GM12874 (cell line): ENCODE measurements around the gene MYZAP.

Source experiments
- TF ChIP-seq, protein P1 (sequence below): IDR thresholded peaks from 2 replicates; pipeline ENCODE4 v1.5.1; 2011; ENCODE audit warnings: low read depth, mild to moderate bottlenecking, control low read depth, low read length, moderate library complexity; ENCODE audit not compliant: insufficient read depth

The MYZAP gene

DNA sequence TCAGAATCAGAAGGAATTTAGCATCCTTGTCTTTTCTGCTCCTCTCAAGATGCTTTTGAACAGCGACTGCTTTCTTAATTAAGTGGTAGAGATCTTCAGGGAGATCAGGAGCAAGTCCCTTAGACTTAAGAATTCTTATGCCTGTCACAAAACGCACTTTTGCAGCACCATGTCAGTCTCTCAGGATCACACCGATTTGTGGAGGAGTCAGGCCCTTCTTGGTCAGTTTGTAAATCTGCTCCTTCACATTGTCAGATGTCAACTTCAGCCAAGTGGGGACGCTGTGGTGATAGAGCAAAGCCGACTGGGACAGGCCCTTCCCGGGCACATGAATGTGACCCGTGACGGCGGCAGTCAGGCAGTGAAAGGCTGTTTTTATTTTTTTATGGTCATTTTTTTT lies 35.7 kb upstream of the MYZAP start:
- TF ChIP-seq, protein P1, sequence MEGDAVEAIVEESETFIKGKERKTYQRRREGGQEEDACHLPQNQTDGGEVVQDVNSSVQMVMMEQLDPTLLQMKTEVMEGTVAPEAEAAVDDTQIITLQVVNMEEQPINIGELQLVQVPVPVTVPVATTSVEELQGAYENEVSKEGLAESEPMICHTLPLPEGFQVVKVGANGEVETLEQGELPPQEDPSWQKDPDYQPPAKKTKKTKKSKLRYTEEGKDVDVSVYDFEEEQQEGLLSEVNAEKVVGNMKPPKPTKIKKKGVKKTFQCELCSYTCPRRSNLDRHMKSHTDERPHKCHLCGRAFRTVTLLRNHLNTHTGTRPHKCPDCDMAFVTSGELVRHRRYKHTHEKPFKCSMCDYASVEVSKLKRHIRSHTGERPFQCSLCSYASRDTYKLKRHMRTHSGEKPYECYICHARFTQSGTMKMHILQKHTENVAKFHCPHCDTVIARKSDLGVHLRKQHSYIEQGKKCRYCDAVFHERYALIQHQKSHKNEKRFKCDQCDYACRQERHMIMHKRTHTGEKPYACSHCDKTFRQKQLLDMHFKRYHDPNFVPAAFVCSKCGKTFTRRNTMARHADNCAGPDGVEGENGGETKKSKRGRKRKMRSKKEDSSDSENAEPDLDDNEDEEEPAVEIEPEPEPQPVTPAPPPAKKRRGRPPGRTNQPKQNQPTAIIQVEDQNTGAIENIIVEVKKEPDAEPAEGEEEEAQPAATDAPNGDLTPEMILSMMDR, result no peak

DNA sequence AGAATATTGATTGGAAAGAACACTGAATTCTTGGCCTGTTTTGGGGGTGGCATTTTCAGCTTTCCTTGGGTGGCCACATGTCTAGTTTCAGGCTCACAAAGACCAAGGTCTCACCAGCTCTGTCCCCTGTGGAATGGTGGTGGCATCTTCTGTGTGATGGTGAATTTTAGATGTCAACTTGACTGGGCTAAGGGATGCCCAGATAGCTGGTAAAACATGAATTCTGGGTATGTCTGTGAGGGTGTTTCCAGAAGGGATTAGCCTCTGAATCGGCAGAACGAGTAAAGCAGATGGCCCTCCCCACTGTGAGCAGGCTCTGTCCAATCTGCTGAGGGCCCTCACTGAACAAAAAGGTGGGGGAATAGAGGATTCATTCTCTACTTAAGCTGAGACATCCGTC lies 34.4 kb upstream of the MYZAP start:
- TF ChIP-seq, protein P1, result no peak

DNA sequence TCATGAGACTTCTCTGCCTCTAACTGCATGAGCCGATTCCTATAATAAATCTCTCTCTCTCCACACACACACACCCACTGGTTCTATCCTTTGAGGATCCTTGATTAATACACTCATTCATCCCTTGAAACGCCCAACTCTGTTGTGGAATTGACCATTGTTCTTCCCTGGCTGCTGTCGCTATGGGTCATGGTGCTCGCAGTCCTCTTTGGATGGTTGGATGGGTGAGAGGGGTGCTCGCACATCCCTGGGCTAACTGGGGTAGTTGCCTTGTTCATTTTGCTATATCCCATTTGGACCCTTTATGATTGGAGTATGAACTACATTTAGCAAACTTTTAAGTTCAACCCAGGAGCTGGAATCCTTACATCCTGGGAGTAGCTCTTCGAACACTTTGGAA lies 33.9 kb upstream of the MYZAP start:
- TF ChIP-seq, protein P1, result no peak

DNA sequence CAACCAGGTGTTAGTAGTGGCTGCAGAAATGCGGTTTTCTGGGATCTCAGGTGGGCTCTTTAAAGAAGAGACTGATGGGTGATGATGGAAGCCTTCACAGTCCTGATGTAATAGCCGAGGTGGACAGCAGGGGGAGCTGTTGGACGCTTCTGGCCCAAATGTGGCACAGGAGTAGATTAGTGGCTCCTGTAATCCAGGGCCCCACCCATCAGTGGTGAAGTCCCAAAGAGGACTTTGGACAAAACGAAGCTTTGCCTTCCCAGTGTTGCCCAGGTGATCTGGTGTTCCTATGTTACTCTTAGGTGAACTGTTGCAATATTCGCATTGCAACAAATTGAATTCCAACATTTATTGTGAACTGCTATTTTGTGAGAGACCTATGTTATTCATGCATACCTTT lies 31.8 kb upstream of the MYZAP start:
- TF ChIP-seq, protein P1, result peak; percentile 90

DNA sequence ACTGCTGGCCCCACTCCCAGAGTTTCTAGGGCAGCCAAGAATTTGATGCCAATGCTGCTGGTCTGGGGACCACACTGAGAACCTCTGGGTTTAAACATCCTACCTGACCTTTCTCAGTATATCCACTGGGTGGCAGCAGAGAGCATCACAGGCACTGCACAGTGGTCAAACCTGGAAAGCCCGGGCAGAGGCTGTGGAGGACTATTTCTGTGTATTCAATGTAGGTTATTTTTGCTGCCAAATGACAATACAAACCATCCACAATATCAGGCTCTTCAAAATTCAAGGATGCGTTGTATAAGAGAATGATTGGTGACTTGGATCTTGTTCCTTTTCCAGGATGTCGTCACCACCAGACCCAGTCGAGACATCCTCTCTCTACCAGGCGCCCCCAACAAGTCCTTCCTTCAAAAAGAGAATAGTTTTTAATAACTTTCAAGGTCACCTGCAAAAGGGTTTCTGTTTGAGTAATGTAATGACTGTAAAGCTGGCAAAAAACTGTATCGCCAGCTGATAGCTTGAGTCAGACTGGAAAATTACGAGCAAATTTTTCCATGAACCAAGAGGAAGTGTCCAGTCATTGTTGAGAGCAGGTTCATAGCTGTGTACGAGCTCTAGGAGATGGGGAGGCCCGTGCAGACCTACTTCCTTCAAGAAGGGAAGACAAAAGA lies 30.5 kb upstream of the MYZAP start:
- TF ChIP-seq, protein P1, result peak; percentile 82

DNA sequence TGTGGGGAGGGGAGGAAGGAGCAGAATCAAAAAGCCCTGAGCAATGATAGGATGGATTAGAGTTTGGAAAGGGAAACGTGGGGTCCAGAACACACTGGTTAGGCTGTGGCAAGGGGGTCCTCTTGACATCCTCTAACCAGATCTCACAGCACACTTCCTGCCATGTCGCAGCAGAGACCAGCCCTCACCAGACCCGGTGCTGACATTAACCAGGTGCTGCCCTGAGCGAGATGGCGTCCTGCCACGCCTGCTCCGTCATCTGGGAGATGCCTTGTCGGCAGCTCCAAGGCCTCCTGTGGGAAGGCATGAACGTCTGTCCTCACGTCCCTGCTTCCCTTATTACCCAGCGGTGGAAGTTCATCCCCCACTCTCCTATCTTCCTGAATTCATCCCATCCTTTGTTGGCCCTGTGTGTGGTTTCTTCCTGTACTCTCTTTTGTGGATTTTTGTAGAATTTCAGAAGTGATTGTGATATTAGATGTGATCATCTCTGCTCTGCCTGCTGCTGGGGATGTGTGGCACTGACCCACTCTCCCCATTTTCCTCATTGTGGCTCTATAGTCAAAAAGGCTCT lies 29.4 kb upstream of the MYZAP start:
- TF ChIP-seq, protein P1, result no peak

DNA sequence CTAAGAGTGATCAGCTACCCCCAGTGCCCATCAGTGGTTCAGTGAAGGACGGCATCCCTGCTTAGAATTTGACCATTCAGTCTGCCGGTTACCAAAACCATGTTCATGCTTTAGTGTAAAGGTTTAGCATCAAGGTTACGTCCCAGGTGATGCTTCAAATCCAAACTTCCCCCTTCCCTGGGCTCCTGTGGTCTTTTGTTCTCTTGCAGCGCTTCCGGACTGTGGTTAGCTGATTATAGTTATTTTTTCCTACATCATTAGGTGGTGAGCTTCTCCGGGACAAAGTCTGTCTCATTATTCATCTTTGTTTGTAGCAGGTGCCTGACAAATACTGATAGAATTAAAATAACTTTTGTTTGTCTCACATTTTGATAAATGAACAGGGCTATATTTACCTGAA lies 28.3 kb upstream of the MYZAP start:
- TF ChIP-seq, protein P1, result no peak

DNA sequence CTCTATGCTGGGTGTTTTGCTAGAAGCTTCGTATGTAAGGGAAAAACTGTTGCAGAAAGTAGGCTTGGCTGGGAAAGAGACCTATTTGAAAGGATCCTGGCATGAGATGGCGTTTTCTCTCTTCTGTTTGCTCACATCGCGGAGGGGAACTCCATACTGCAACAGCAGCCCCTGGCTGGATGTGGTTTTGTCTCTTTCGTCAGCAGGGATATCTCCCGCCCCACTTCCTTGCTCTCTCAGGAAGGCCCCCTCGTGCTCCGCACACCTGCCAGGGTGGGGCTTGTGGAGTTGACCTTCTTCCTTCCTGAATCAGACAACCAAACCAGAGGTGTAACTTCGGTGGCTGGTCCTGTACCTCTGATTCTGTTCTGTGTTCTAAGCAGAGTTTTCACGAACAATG lies 26.4 kb upstream of the MYZAP start:
- TF ChIP-seq, protein P1, result no peak
